HS-27A (cell line): Measurements from ENCODE around the gene LATS2.
"Not testable (repeated sequence)": the region's sequence is repeated elsewhere in the genome, so short reads cannot be mapped to it uniquely, and the experiment has no call there.

ENCODE experiments used
- DNase-seq: peaks from one replicate; pipeline ENCODE4 v3.0.0-alpha.2; 2012; ENCODE audit warnings: low read depth, missing footprints

Gene LATS2

GRCh38 chr13:20991741-20992520 lies 69.5 kb downstream of the LATS2 start:
- DNase-seq: no peak

- DNase-seq: no peak
Measured at GRCh38 chr13:20990910-20991525, 70.4 kb downstream of the LATS2 start.

GRCh38 chr13:20989656-20990321 lies 71.6 kb downstream of the LATS2 start:
- DNase-seq: no peak

- DNase-seq: no peak
Measured at GRCh38 chr13:20988909-20989655, 72.3 kb downstream of the LATS2 start.

GRCh38 chr13:20988033-20988908 lies 73.1 kb downstream of the LATS2 start:
- no peak for DNase-seq

GRCh38 chr13:20987599-20987998 lies 73.8 kb downstream of the LATS2 start:
- DNase-seq: no peak

GRCh38 chr13:20984879-20985278 lies 76.5 kb downstream of the LATS2 start:
- DNase-seq: no peak

- no peak for DNase-seq
Measured at GRCh38 chr13:20983386-20983785, 78.0 kb downstream of the LATS2 start.

- no peak for DNase-seq
Measured at GRCh38 chr13:20981370-20982095, 79.9 kb downstream of the LATS2 start.

- DNase-seq: no peak
Measured at GRCh38 chr13:20980899-20981298, 80.5 kb downstream of the LATS2 start.

GRCh38 chr13:20980430-20980829 lies 81.0 kb downstream of the LATS2 start:
- DNase-seq: no peak

GRCh38 chr13:20977394-20977793 lies 84.0 kb downstream of the LATS2 start:
- no peak for DNase-seq

- DNase-seq: no peak
Measured at GRCh38 chr13:20974981-20975585, 86.3 kb downstream of the LATS2 start.

GRCh38 chr13:20973886-20974425 lies 87.4 kb downstream of the LATS2 start:
- no peak for DNase-seq

- no peak for DNase-seq
Measured at GRCh38 chr13:20972731-20973130, 88.7 kb downstream of the LATS2 start.

- DNase-seq: peak; percentile 12
Measured at GRCh38 chr13:20969182-20969581, 92.2 kb downstream of the LATS2 start.

- DNase-seq: no peak
Measured at GRCh38 chr13:20968745-20969144, 92.6 kb downstream of the LATS2 start.

- no peak for DNase-seq
Measured at GRCh38 chr13:20967340-20967739, 94.0 kb downstream of the LATS2 start.

GRCh38 chr13:20964904-20965303 lies 96.5 kb downstream of the LATS2 start:
- DNase-seq: no peak

GRCh38 chr13:20961663-20962062 lies 99.7 kb downstream of the LATS2 start:
- not testable (repeated sequence) for DNase-seq
